Glutamatergic neuron (in vitro differentiated cells): ENCODE results near the gene SLCO2B1. TPM values are rescaled to one million over a fixed set of nuclear protein-coding genes. Genes with fewer than 3 reads are reported as not detected.

Source experiments
- DNase-seq: peaks from one replicate; pipeline ENCODE4 v3.0.0; 2022
- H3K27ac Mint-ChIP-seq: one replicate; pipeline ENCODE4 v1.8.0; 2020; ENCODE audit warnings: mild to moderate bottlenecking, mixed read lengths, inconsistent platforms; ENCODE audit not compliant: unreplicated experiment
- H3K27me3 Mint-ChIP-seq: one replicate; pipeline ENCODE4 v1.8.0; 2020; ENCODE audit warnings: mild to moderate bottlenecking, moderate library complexity, mixed read lengths, inconsistent platforms; ENCODE audit not compliant: unreplicated experiment
- H3K36me3 Mint-ChIP-seq: one replicate; pipeline ENCODE4 v1.8.0; 2020; ENCODE audit warnings: mild to moderate bottlenecking, mixed read lengths, inconsistent platforms; ENCODE audit not compliant: unreplicated experiment
- H3K4me1 Mint-ChIP-seq: one replicate; pipeline ENCODE4 v1.8.0; 2020; ENCODE audit warnings: mild to moderate bottlenecking, low read depth, mixed read lengths, inconsistent platforms; ENCODE audit not compliant: unreplicated experiment
- H3K4me3 Mint-ChIP-seq: one replicate; pipeline ENCODE4 v1.8.0; 2020; ENCODE audit warnings: mild to moderate bottlenecking, mixed read lengths, inconsistent platforms; ENCODE audit not compliant: unreplicated experiment
- H3K9me3 Mint-ChIP-seq: one replicate; pipeline ENCODE4 v1.8.0; 2020; ENCODE audit warnings: mild to moderate bottlenecking, moderate library complexity, mixed read lengths, inconsistent platforms; ENCODE audit not compliant: unreplicated experiment
- total RNA-seq: library from RNA; stranded (reverse); fragmentation: NEBNext Ultra II Directional; extraction: Animal tissue kit (Norgen Biotek cat#: 25700); gene quantifications from one replicate; pipeline ENCODE4 v1.2.1, GENCODE V29; 2021; ENCODE audit not compliant: unreplicated experiment
- TF ChIP-seq, protein P1 (sequence below): fragments of 200-600 bp; sonication (generic); IDR thresholded peaks from one replicate; pipeline ENCODE4 v1.5.0; 2021; ENCODE audit not compliant: partially characterized antibody, unreplicated experiment

Gene SLCO2B1
- total RNA-seq, 1 donor from 2014 or later, result not detected

DNA sequence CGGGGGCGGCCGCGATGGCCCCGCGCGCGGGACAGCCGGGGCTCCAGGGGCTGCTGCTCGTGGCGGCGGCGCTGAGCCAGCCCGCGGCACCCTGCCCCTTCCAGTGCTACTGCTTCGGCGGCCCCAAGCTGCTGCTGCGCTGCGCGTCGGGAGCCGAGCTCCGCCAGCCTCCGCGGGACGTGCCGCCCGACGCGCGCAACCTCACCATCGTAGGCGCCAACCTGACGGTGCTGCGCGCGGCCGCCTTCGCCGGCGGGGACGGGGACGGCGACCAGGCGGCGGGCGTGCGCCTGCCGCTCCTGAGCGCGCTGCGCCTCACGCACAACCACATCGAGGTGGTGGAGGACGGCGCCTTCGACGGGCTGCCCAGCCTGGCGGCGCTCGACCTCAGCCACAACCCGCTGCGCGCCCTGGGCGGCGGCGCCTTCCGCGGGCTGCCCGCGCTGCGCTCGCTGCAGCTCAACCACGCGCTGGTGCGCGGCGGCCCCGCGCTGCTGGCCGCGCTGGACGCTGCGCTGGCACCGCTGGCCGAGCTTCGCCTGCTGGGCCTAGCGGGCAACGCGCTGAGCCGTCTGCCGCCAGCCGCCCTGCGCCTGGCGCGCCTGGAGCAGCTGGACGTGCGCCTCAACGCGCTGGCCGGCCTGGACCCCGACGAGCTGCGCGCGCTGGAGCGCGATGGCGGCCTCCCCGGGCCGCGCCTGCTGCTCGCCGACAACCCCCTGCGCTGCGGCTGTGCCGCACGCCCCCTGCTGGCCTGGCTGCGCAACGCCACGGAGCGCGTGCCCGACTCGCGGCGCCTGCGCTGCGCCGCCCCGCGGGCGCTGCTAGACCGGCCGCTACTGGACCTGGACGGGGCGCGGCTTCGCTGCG, 90.4 kb downstream of the SLCO2B1 start:
- Mint-ChIP-seq H3K27me3 (peaks cover 24% of the 10 kb centered on the region), H3K27ac (no peak overlapping the region), H3K4me3 (peak overlapping the region; percentile 72), H3K36me3 (no peaks in the 10 kb centered on the region), H3K4me1 (peaks cover 18% of the 10 kb centered on the region), H3K9me3 (peaks cover 8% of the 10 kb centered on the region)
- peak; percentile 94 for DNase-seq
- TF ChIP-seq, protein P1, sequence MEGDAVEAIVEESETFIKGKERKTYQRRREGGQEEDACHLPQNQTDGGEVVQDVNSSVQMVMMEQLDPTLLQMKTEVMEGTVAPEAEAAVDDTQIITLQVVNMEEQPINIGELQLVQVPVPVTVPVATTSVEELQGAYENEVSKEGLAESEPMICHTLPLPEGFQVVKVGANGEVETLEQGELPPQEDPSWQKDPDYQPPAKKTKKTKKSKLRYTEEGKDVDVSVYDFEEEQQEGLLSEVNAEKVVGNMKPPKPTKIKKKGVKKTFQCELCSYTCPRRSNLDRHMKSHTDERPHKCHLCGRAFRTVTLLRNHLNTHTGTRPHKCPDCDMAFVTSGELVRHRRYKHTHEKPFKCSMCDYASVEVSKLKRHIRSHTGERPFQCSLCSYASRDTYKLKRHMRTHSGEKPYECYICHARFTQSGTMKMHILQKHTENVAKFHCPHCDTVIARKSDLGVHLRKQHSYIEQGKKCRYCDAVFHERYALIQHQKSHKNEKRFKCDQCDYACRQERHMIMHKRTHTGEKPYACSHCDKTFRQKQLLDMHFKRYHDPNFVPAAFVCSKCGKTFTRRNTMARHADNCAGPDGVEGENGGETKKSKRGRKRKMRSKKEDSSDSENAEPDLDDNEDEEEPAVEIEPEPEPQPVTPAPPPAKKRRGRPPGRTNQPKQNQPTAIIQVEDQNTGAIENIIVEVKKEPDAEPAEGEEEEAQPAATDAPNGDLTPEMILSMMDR, result peak; percentile 87

DNA sequence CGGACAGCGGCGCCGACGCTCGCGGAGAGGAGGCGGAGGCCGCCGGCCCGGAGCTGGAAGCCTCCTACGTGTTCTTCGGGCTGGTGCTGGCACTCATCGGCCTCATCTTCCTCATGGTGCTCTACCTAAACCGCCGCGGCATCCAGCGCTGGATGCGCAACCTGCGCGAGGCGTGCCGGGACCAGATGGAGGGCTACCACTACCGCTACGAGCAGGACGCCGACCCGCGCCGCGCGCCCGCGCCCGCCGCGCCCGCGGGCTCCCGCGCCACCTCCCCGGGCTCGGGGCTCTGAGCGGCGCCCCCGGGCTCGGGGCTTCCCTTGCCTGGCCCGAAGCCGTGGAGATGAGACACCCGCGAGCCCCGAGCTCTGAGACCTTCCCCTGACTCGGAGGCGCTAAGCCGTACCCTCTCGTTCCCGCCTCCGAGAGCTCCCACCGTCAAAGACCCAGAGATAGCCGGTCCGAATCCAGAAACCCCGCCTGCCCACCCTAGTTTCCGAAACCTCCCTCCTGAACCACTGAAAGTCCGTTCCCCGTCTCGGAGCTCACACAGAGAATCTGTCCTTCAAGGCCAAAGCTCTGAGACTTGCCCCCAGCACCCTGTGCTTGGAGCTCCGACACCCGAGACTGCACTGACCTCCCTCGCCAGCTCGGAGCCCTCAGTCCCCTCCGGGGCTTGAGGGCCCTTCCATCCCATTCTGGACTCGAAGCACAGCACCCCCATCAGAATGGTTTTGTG, 91.2 kb downstream of the SLCO2B1 start:
- H3K27ac Mint-ChIP-seq, result peak overlapping the region; percentile 45
- H3K9me3 Mint-ChIP-seq, result peaks cover 8% of the 10 kb centered on the region
- TF ChIP-seq, protein P1, result peak; percentile 20
- no peaks in the 10 kb centered on the region for H3K36me3 Mint-ChIP-seq
- H3K27me3 Mint-ChIP-seq, result peaks cover 24% of the 10 kb centered on the region
- peaks cover 15% of the 10 kb centered on the region for H3K4me1 Mint-ChIP-seq
- no peak for DNase-seq
- H3K4me3 Mint-ChIP-seq, result peak overlapping the region; percentile 83

DNA sequence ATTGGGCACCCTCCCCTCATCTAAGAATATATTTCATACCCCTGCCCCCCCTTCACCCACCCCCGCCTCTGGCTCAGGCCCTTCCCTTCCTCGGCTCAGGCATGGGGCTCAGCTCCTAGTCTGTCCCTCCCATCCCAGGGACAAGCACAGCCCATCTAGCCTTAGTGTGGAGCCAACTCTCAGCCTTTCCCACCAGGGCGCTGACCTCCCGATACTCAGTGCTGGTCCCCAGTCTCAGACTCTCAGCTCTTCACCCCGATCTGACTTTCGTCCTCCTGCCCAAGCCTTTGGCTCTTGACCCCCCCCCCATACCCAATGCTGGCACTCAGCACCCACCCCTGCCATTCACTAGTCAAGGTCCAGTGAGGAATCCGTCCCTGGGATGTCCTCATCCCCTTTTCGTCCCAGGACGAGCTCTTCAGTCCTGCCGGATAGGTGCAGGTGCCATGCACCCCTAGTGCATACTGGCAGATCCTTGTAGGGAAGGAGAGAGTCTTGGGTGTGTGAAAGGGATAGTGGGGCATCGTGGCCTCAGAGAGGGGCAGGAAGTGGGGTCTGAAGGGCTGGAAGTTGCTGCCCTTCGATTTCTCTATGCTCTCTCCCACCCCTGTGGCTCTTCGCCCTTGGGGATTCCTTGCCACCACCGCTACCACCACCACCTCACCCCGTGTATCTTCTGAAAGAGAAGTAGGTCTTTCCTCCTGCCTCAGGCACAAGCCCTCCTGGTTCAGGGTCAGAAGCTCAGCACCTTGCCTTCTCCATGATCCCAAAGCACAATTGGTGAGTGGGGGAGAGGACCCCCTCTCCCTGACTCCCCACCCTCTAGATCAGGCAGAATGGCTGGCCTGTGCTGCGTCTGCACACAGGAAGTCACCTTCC, 92.1 kb downstream of the SLCO2B1 start:
- peak overlapping the region; percentile 83 for H3K4me3 Mint-ChIP-seq
- peaks cover 19% of the 10 kb centered on the region for H3K27me3 Mint-ChIP-seq
- no peaks in the 10 kb centered on the region for H3K36me3 Mint-ChIP-seq
- H3K4me1 Mint-ChIP-seq, result peaks cover 11% of the 10 kb centered on the region
- no peak overlapping the region for H3K27ac Mint-ChIP-seq
- peaks cover 8% of the 10 kb centered on the region for H3K9me3 Mint-ChIP-seq
- TF ChIP-seq, protein P1, result no peak
- DNase-seq, result peak; percentile 12

DNA sequence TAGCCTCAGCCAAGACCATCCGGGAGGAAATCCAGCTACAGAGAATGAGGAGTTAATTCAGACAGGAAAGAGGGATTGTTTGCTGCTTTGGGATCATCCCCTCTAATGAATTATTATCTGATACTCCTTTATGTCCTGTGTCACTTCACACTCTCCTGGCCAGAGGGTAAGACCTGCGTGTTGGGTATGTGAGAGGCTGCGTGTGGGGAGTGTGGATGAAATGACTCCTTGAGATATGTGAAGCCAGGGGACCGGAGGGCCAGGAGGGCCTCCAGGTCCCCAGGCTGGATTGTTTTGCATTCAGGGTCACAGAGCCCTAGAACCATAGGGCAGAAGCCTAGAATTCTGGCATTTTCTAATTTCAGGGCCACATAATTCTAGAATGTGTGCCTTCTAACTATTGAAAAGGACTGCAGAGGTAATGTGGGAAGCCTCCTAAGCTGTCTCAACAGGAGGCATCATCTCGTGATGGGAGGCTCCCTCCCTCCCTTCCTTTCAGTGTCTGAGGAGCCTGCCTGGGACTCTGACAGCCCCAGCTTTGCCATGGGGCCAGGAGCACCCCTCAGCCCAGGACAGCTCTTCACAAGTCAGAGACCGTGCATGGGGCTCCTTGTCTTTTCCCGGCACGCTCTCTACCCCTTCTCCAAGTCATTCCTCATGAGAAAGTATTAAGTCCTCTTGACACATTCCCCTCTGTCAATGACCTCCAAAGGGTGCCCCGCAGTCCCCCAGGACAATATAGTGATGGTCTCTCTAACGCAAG, 93.3 kb downstream of the SLCO2B1 start:
- DNase-seq, result no peak
- H3K4me3 Mint-ChIP-seq, result no peak overlapping the region
- peaks cover 5% of the 10 kb centered on the region for H3K4me1 Mint-ChIP-seq
- H3K9me3 Mint-ChIP-seq, result peaks cover 7% of the 10 kb centered on the region
- H3K27ac Mint-ChIP-seq, result no peak overlapping the region
- TF ChIP-seq, protein P1, result no peak
- H3K36me3 Mint-ChIP-seq, result no peaks in the 10 kb centered on the region
- peaks cover 18% of the 10 kb centered on the region for H3K27me3 Mint-ChIP-seq
